ENCODE results near the gene RPL27. TPM values are rescaled to one million over a fixed set of nuclear protein-coding genes. Genes with fewer than 3 reads are reported as not detected.

Gene RPL27
- total and polyA plus RNA-seq, 2 of the 13 experiments (the other 11 are each of a cell fraction or from before 2014, with no cell fraction given) = 1,585 to 5,840 TPM

GRCh38 chr17:43021741-43022512 is 23.7 kb downstream of the RPL27 start, which contains the start of gene VAT1 (continued):
- peak; percentile 93; the same call in 1 of the 2 replicates for TF ChIP-seq ZNF276 (CRISPR knock-in tag; IDR thresholded peaks at IDR 0.05; ENCODE audit: low read depth)
- no peak; the same call in 1 of the 2 replicates for TF ChIP-seq MIER3 (CRISPR knock-in tag; IDR thresholded peaks at IDR 0.05; ENCODE audit: borderline replicate concordance)
- peak; percentile 51; the same call in 1 of the 2 replicates for TF ChIP-seq RXRA (CRISPR knock-in tag; IDR thresholded peaks at IDR 0.05)
- TF ChIP-seq EHMT2 (IDR thresholded peaks at IDR 0.05; ENCODE audit: borderline replicate concordance, low read depth, low read length) = no peak
- TF ChIP-seq HNRNPLL (IDR thresholded peaks at IDR 0.05; ENCODE audit: low read depth, low read length, poor library complexity, severe bottlenecking) = peak; percentile 87
- TF ChIP-seq TIGD3 (CRISPR knock-in tag; IDR thresholded peaks at IDR 0.05; ENCODE audit: borderline replicate concordance) = peak; percentile 14; the same call in 1 of the 2 replicates
- TF ChIP-seq, protein P1, sequence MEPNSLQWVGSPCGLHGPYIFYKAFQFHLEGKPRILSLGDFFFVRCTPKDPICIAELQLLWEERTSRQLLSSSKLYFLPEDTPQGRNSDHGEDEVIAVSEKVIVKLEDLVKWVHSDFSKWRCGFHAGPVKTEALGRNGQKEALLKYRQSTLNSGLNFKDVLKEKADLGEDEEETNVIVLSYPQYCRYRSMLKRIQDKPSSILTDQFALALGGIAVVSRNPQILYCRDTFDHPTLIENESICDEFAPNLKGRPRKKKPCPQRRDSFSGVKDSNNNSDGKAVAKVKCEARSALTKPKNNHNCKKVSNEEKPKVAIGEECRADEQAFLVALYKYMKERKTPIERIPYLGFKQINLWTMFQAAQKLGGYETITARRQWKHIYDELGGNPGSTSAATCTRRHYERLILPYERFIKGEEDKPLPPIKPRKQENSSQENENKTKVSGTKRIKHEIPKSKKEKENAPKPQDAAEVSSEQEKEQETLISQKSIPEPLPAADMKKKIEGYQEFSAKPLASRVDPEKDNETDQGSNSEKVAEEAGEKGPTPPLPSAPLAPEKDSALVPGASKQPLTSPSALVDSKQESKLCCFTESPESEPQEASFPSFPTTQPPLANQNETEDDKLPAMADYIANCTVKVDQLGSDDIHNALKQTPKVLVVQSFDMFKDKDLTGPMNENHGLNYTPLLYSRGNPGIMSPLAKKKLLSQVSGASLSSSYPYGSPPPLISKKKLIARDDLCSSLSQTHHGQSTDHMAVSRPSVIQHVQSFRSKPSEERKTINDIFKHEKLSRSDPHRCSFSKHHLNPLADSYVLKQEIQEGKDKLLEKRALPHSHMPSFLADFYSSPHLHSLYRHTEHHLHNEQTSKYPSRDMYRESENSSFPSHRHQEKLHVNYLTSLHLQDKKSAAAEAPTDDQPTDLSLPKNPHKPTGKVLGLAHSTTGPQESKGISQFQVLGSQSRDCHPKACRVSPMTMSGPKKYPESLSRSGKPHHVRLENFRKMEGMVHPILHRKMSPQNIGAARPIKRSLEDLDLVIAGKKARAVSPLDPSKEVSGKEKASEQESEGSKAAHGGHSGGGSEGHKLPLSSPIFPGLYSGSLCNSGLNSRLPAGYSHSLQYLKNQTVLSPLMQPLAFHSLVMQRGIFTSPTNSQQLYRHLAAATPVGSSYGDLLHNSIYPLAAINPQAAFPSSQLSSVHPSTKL (CRISPR knock-in tag; IDR thresholded peaks at IDR 0.05) = peak; percentile 17; the same call in 1 of the 2 replicates
- 0 out of 2 replicates have a peak, but pooled peaks have one; percentile 45 for TF ChIP-seq ETV6 (CRISPR knock-in tag; conservative IDR thresholded peaks at IDR 0.05)
- no peak; the same call in 1 of the 2 replicates for TF ChIP-seq ZNF124 (CRISPR knock-in tag; IDR thresholded peaks at IDR 0.05)
- TF ChIP-seq PRDM15 (CRISPR knock-in tag; IDR thresholded peaks at IDR 0.05) = peak; percentile 65; the same call in 1 of the 2 replicates
- TF ChIP-seq, protein P2, sequence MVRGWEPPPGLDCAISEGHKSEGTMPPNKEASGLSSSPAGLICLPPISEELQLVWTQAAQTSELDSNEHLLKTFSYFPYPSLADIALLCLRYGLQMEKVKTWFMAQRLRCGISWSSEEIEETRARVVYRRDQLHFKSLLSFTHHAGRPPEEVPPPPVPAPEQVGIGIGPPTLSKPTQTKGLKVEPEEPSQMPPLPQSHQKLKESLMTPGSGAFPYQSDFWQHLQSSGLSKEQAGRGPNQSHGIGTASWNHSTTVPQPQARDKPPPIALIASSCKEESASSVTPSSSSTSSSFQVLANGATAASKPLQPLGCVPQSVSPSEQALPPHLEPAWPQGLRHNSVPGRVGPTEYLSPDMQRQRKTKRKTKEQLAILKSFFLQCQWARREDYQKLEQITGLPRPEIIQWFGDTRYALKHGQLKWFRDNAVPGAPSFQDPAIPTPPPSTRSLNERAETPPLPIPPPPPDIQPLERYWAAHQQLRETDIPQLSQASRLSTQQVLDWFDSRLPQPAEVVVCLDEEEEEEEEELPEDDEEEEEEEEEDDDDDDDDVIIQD (CRISPR knock-in tag; IDR thresholded peaks at IDR 0.05; ENCODE audit: low read depth) = no peak
- TF ChIP-seq ZNF510 (CRISPR knock-in tag; IDR thresholded peaks at IDR 0.05; ENCODE audit: low read depth) = peak; percentile 30; the same call in 1 of the 2 replicates
- no peak for TF ChIP-seq ZNF337 (CRISPR knock-in tag; IDR thresholded peaks at IDR 0.05; ENCODE audit: borderline replicate concordance, low read depth)

All from HepG2 (cell line).